Right atrium auricular region (tissue), 2 donors: ENCODE results near the gene ART1. TPM values are rescaled to one million over a fixed set of nuclear protein-coding genes. Genes with fewer than 3 reads are reported as not detected.
"Not testable (repeated sequence)": the region's sequence is repeated elsewhere in the genome, so short reads cannot be mapped to it uniquely, and the experiment has no call there.

Experiments used
- DNase-seq: peaks from one replicate; pipeline ENCODE4 v3.0.0-alpha.2; 2019; ENCODE audit warnings: low spot score
- H3K27ac ChIP-seq, 2 donors: fragments of 200-600 bp; sonication (generic); 1 replicate in 1 of 2; 2 replicates in 1 of 2; pipeline ENCODE4 v1.5.1; 2016 to 2019
- H3K27me3 ChIP-seq, 2 donors: fragments of 200-600 bp; sonication (generic); one replicate each; pipeline versions ENCODE4 v1.5.1 to v1.6.0; 2017 to 2019
- H3K36me3 ChIP-seq: fragments of 200-600 bp; sonication (generic); one replicate; pipeline ENCODE4 v1.5.1; 2016
- H3K4me1 ChIP-seq, 2 donors: fragments of 200-600 bp; sonication (generic); one replicate each; pipeline versions ENCODE4 v1.5.1 to v1.6.0; 2017 to 2019
- H3K4me3 ChIP-seq, 2 donors: fragments of 200-600 bp; sonication (generic); 1 replicate in 1 of 2; 2 replicates in 1 of 2; pipeline ENCODE4 v1.5.1; 2017 to 2019; ENCODE audit warnings: mild to moderate bottlenecking in 1 of 2, moderate library complexity in 1 of 2
- H3K9me3 ChIP-seq, 2 donors: fragments of 200-600 bp; sonication (generic); one replicate each; pipeline ENCODE4 v1.5.1; 2019
- CTCF ChIP-seq, 2 donors: fragments of 200-600 bp; sonication (generic); IDR thresholded peaks; one replicate each; pipeline ENCODE4 v1.5.1; 2019; ENCODE audit warnings: antibody characterized with exemption in 2 of 2
- total RNA-seq, 2 donors: library from RNA; depleted of rRNA; stranded (reverse); fragments of >200 nt; gene quantifications; one replicate each; pipeline ENCODE4 v1.1.0, GENCODE V29; 2016

Gene ART1
- total RNA-seq, 2 donors from 2014 or later: not detected

DNA sequence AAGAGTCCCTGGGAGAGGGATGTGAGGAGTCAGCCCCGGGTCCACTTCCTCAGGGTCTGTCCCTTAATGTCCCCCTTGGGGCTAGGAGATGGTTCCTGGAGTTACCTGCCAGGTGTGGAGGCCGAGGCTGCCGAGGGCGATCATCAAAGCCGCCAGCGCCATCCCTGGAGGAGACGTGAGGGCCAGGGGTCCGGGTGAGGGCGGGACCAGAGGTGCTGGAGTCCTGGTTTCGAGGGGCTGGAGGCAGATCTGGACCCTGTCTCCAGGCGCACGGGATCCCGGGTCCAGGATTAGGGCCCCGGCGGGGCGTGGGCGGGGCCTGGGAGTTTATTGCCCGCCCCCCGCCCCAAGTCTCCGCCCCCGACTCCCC is 3.2 kb upstream of the ART1 start, which contains the start of gene ART5:
Gene ART5 (minus strand): TSS at position 292 of the 370 bp plus-strand sequence. CDS start 130 bp downstream, at position 162.
- no peak for DNase-seq
- H3K9me3 ChIP-seq: no peaks in the 10 kb centered on the region
- peak within 1 kb of the TSS; percentile 76 to 79 for H3K27ac ChIP-seq
- no peak for TF ChIP-seq CTCF (IDR thresholded peaks at IDR 0.05)
- H3K4me3 ChIP-seq: peak within 1 kb of the TSS; percentile 48 to 64
- H3K36me3 ChIP-seq: no peaks in the 10 kb centered on the region
- no peaks in the 10 kb centered on the region for H3K27me3 ChIP-seq
- peaks cover 0 to 25% of the 10 kb centered on the region in 2 donors for H3K4me1 ChIP-seq

DNA sequence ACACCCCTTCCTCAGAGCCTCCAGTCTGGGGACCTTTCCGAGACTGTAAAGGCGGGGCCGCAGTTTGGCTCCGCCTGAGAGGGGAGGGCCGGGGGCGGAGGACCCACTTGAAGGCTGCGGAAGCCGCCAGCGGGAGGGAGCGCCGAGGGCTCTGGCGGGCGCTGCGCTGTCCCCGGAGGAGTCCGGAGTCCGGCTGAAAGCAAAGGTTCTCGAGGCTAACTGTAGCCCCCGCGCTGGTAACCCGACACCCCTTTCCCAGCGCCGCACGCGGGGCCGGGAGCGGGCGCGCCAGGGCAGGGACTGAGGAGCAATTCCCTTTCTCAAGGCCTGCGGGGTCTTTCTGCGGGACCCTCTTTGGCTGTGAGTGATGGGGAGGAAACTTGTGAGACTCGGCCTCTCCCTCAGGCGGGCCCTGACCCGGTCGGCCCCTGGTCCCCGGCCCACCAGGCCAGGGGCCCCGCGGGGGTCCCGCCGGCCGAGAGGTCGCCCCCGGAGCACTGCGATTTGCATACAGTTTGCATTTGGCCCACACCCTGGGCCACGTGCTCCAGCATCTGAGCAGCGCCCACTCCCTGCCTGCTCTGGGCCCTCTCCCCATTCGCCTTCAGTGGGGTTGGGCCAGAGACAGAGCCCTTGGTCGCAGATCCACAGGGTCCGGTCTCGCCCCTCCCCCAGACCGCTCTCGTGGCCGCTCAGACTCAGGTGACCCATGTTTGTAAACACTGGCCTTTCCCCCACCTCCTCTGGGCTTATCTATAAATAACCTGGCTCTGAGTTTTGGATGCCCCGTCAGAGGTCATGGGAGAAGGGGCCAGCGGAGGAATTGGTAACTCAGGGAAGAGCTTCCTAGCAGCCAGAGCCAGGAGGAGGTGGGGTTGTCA is 2.6 kb upstream of the ART1 start:
- H3K9me3 ChIP-seq: no peaks in the 10 kb centered on the region
- no peaks in the 10 kb centered on the region for H3K27me3 ChIP-seq
- peaks cover 0 to 25% of the 10 kb centered on the region in 2 donors for H3K4me1 ChIP-seq
- H3K27ac ChIP-seq: peak overlapping the region; percentile 76 to 79
- TF ChIP-seq CTCF (IDR thresholded peaks at IDR 0.05): no peak
- peak overlapping the region; percentile 48 to 64 for H3K4me3 ChIP-seq
- DNase-seq: peak; percentile 72
- no peaks in the 10 kb centered on the region for H3K36me3 ChIP-seq

DNA sequence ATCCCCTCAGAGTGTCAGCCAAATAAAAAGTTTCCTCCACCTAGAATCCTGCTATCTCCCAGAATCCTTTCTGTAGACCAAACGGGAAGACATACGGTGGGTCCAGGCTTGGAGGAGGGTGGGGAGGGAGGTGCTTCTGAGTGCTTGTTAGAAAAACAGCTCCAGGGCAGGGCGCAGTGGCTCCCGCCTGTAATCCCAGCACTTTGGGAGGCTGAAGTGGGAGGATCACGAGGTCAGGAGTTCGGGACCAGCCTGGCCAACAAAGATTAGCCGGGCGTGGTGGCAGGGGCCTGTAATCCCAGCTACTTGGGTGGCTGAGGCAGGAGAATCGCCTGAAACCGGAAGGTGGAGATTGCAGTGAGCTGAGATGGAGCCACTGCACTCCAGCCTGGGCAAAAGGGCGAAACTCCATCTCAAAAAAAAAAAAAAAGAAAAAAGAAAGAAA is 1.8 kb upstream of the ART1 start:
- peak overlapping the region; percentile 48 to 64 for H3K4me3 ChIP-seq
- H3K9me3 ChIP-seq, H3K27me3 ChIP-seq, H3K36me3 ChIP-seq, H3K27ac ChIP-seq, DNase-seq: not testable (repeated sequence)
- H3K4me1 ChIP-seq: peaks cover 0 to 25% of the 10 kb centered on the region in 2 donors

DNA sequence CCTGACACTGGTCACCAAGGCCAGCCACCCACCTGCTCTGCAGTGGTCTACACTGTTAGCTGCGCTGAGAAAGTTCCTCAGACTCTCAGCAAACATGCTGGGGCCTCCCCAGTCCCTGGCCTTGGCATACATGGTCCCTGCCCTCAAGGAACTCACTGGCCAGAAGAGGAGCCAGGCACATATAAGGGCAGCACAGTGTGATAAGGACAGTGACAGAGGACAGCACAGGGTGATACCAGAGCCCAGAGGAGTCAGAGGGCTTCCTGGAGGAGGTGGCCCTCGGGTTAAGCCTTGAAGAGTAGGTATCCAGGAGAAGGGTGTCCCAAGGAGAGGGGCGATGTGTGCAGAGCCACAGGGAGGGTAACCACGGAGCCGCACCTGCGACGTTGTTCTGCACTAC is 624 bp downstream of the ART1 start:
- peaks cover 0 to 25% of the 10 kb centered on the region in 2 donors for H3K4me1 ChIP-seq
- no peak for TF ChIP-seq CTCF (IDR thresholded peaks at IDR 0.05)
- H3K4me3 ChIP-seq: no peak overlapping the region
- no peak overlapping the region for H3K27ac ChIP-seq
- no peaks in the 10 kb centered on the region for H3K27me3 ChIP-seq
- no peaks in the 10 kb centered on the region for H3K36me3 ChIP-seq
- no peaks in the 10 kb centered on the region for H3K9me3 ChIP-seq
- no peak for DNase-seq

- H3K27me3 ChIP-seq, DNase-seq, H3K9me3 ChIP-seq, H3K4me1 ChIP-seq, H3K36me3 ChIP-seq, H3K4me3 ChIP-seq, H3K27ac ChIP-seq: not testable (repeated sequence)
Observed at GRCh38 chr11:3648843-3649242, 3.9 kb downstream of the ART1 start.

DNA sequence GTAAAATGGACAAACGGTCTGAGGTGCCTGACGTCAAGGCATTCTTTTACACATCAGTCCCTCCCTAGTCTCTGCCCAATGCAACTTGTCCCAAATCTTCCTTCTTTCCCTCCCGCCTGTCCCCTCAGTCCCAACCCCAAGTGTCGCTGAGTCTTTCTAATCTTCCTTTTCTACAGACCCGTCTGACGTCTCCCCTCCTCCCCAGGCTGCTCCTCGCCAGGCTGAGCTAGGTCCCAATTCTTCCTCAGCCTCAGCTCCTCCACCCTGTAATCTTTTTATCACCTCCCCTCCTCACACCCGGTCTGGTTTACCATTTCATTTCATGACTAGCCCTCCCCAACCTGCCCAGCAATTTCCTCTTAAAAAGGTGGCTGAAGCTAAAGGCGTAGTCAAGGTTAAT is 4.4 kb downstream of the ART1 start:
- H3K36me3 ChIP-seq, H3K4me1 ChIP-seq, H3K27me3 ChIP-seq, H3K9me3 ChIP-seq, DNase-seq, H3K27ac ChIP-seq, H3K4me3 ChIP-seq: not testable (repeated sequence)

DNA sequence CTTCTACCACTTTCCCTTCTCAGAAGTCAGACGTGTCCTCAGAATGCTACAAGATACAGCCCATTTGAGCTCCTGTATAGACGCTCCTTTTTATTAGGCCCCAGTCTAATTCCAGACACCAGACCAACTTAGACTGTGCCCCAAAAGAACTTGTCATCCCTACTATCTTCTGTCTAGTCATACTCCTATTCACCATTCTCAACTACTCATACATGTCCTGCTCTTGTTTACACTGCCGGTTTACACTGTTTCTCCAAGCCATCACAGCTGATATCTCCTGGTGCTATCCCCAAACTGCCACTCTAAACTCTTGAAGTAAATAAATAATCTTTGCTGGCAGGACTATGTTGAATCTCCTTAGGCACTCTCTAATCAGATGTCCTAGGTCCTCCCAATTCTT is 7.6 kb downstream of the ART1 start:
- not testable (repeated sequence) for H3K36me3 ChIP-seq, H3K9me3 ChIP-seq, H3K4me3 ChIP-seq, H3K27me3 ChIP-seq, DNase-seq, H3K4me1 ChIP-seq, H3K27ac ChIP-seq

GRCh38 chr11:3655547-3655946 is 10.6 kb downstream of the ART1 start:
- H3K27ac ChIP-seq: no peak overlapping the region
- H3K36me3 ChIP-seq: no peaks in the 10 kb centered on the region
- no peaks in the 10 kb centered on the region for H3K4me1 ChIP-seq
- no peaks in the 10 kb centered on the region for H3K9me3 ChIP-seq
- no peak for DNase-seq
- H3K27me3 ChIP-seq: no peaks in the 10 kb centered on the region
- no peak overlapping the region for H3K4me3 ChIP-seq
- no peak for TF ChIP-seq CTCF (IDR thresholded peaks at IDR 0.05)

DNA sequence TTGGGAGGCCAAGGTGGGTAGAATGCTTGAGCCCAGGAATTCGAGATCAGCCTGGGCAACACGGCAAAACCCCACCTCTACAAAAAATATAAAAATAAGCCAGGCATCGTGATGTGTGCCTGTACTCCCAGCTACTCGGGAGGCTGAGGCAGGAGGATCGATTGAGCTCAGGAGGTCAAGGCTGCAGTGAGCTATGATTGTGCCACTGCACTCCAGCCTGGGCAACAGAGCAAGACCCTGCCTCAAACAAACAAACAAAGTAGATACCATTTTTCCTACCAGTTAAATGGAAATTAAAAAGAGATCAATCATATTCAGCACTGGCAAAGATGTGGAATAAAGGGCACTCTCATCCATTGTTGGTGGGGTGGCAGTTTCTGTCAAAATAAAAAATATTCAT is 12.4 kb downstream of the ART1 start:
- H3K4me1 ChIP-seq, H3K36me3 ChIP-seq, H3K9me3 ChIP-seq, H3K4me3 ChIP-seq, H3K27ac ChIP-seq, H3K27me3 ChIP-seq, DNase-seq: not testable (repeated sequence)
